ENCODE data around the gene MEGF11.

Gene MEGF11

DNA sequence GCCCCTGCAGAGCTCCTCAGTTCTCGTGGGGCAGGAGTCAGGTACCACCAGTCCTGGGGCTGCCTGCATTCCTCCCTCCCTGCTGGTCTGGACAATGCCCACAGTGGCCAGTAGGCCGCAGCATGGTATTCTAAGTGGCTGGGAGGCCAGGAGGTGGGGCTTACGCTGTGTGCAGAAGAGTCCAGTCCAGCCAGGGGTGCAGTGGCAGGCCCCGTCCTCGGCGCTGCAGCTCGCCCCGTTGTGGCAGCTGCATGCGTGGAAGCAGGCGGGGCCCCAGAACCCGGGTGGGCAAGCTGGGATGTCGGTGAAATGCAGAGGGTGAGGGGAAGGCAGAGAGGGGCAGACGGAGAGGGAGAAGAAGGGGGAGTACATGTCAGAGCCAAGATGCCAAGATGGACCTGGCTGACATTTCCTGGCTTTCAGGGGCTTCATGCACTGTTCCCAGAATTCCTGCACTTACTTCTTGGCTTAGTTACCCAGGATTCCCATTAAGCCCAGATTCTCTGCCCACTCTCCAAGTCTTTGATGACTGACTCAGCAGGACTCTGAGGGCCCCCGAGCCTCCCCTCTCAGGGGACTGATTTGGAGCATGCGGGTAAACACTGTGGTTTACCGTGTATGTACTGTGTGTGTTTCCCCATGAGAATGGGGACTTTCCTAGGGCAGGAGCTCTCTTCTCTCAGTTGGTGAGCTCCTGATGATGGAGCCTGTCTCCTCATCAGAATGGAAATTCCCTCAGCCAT lies 336.7 kb downstream of the MEGF11 start:
- POLR2A ChIA-PET, result no interaction called here

More for the DNA sequence above, 336.7 kb downstream of the MEGF11 start:
- no peak overlapping the region for H3K4me3 ChIP-seq (ENCODE audit: low read depth, low read length)
- no peaks in the 10 kb centered on the region for H3K9me3 ChIP-seq (ENCODE audit: control insufficient read depth, insufficient read depth, low read depth, low read length)
- peak; percentile 54; the same call in 1 of the 2 replicates for TF ChIP-seq ZNF600 (tag by site-specific recombination; IDR thresholded peaks at IDR 0.05)
- TF ChIP-seq ZFHX2 (tag by site-specific recombination; conservative IDR thresholded peaks at IDR 0.05), result peak; percentile 43
- TF ChIP-seq ZNF433 (tag by site-specific recombination; IDR thresholded peaks at IDR 0.05; ENCODE audit: low read depth), result no peak
- TF ChIP-seq ZNF530 (tag by site-specific recombination; IDR thresholded peaks at IDR 0.05; ENCODE audit: low read depth), result no peak
- TF ChIP-seq ZNF37A (tag by site-specific recombination; IDR thresholded peaks at IDR 0.05), result no peak
- TF ChIP-seq ELK4 (IDR thresholded peaks at IDR 0.05; ENCODE audit: borderline replicate concordance, low read depth, low read length), result no peak
- TF ChIP-seq ZNF239 (tag by site-specific recombination; IDR thresholded peaks at IDR 0.05), result no peak
- no peak for TF ChIP-seq ZNF544 (tag by site-specific recombination; IDR thresholded peaks at IDR 0.05)
- TF ChIP-seq ZNF48 (tag by site-specific recombination; IDR thresholded peaks at IDR 0.05), result no peak
- TF ChIP-seq, protein P1, sequence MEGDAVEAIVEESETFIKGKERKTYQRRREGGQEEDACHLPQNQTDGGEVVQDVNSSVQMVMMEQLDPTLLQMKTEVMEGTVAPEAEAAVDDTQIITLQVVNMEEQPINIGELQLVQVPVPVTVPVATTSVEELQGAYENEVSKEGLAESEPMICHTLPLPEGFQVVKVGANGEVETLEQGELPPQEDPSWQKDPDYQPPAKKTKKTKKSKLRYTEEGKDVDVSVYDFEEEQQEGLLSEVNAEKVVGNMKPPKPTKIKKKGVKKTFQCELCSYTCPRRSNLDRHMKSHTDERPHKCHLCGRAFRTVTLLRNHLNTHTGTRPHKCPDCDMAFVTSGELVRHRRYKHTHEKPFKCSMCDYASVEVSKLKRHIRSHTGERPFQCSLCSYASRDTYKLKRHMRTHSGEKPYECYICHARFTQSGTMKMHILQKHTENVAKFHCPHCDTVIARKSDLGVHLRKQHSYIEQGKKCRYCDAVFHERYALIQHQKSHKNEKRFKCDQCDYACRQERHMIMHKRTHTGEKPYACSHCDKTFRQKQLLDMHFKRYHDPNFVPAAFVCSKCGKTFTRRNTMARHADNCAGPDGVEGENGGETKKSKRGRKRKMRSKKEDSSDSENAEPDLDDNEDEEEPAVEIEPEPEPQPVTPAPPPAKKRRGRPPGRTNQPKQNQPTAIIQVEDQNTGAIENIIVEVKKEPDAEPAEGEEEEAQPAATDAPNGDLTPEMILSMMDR (tag by site-specific recombination; IDR thresholded peaks at IDR 0.05), result peak; percentile 72
- TF ChIP-seq ZNF223 (tag by site-specific recombination; IDR thresholded peaks at IDR 0.05), result no peak
- peak; percentile 40 for TF ChIP-seq ZIC2 (tag by site-specific recombination; IDR thresholded peaks at IDR 0.05)
- TF ChIP-seq ZNF645 (tag by site-specific recombination; IDR thresholded peaks at IDR 0.05), result no peak
- no peak for TF ChIP-seq ZNF785 (tag by site-specific recombination; IDR thresholded peaks at IDR 0.05)
- TF ChIP-seq, protein P2, sequence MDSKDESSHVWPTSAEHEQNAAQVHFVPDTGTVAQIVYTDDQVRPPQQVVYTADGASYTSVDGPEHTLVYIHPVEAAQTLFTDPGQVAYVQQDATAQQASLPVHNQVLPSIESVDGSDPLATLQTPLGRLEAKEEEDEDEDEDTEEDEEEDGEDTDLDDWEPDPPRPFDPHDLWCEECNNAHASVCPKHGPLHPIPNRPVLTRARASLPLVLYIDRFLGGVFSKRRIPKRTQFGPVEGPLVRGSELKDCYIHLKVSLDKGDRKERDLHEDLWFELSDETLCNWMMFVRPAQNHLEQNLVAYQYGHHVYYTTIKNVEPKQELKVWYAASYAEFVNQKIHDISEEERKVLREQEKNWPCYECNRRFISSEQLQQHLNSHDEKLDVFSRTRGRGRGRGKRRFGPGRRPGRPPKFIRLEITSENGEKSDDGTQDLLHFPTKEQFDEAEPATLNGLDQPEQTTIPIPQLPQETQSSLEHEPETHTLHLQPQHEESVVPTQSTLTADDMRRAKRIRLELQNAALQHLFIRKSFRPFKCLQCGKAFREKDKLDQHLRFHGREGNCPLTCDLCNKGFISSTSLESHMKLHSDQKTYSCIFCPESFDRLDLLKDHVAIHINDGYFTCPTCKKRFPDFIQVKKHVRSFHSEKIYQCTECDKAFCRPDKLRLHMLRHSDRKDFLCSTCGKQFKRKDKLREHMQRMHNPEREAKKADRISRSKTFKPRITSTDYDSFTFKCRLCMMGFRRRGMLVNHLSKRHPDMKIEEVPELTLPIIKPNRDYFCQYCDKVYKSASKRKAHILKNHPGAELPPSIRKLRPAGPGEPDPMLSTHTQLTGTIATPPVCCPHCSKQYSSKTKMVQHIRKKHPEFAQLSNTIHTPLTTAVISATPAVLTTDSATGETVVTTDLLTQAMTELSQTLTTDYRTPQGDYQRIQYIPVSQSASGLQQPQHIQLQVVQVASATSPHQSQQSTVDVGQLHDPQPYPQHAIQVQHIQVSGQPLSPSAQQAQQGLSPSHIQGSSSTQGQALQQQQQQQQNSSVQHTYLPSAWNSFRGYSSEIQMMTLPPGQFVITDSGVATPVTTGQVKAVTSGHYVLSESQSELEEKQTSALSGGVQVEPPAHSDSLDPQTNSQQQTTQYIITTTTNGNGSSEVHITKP (tag by site-specific recombination; IDR thresholded peaks at IDR 0.05), result peak; percentile 82
- TF ChIP-seq ZNF335 (tag by site-specific recombination; conservative IDR thresholded peaks at IDR 0.05), result no peak
- TF ChIP-seq, protein P3, sequence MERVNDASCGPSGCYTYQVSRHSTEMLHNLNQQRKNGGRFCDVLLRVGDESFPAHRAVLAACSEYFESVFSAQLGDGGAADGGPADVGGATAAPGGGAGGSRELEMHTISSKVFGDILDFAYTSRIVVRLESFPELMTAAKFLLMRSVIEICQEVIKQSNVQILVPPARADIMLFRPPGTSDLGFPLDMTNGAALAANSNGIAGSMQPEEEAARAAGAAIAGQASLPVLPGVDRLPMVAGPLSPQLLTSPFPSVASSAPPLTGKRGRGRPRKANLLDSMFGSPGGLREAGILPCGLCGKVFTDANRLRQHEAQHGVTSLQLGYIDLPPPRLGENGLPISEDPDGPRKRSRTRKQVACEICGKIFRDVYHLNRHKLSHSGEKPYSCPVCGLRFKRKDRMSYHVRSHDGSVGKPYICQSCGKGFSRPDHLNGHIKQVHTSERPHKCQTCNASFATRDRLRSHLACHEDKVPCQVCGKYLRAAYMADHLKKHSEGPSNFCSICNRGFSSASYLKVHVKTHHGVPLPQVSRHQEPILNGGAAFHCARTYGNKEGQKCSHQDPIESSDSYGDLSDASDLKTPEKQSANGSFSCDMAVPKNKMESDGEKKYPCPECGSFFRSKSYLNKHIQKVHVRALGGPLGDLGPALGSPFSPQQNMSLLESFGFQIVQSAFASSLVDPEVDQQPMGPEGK (tag by site-specific recombination; IDR thresholded peaks at IDR 0.05), result peak; percentile 27; the same call in 1 of the 2 replicates
- no peak for TF ChIP-seq ZNF292 (tag by site-specific recombination; IDR thresholded peaks at IDR 0.05; ENCODE audit: borderline replicate concordance, low read depth)
- 0 out of 2 replicates have a peak, but pooled peaks have one; percentile 9 for TF ChIP-seq ZNF791 (tag by site-specific recombination; IDR thresholded peaks at IDR 0.05)
- TF ChIP-seq TSHZ1 (tag by site-specific recombination; IDR thresholded peaks at IDR 0.05; ENCODE audit: borderline replicate concordance), result no peak
- peak; percentile 33 for TF ChIP-seq ZNF654 (tag by site-specific recombination; IDR thresholded peaks at IDR 0.05; ENCODE audit: low read depth)
- CTCF ChIA-PET, result interaction anchor here (0.6 to 0.7 kb wide), 7 partner anchors 23 to 373 kb away, joined by 3 read pairs; no protein-coding TSS in a partner anchor
- no peaks in the 10 kb centered on the region for H3K4me1 ChIP-seq (ENCODE audit: control insufficient read depth, insufficient read depth, low read length)
- no peak overlapping the region for H3K27ac ChIP-seq (ENCODE audit: extremely low read depth, low read depth, low read length)
- H3K36me3 ChIP-seq (ENCODE audit: control insufficient read depth in 2 of 2, insufficient read depth in 1 of 2, low read length in 2 of 2), result peaks cover 0 to 27% of the 10 kb centered on the region in 2 experiments; a peak in 1 of 3 replicates
